ENCODE data around the gene GPC6.

GPC6 gene

DNA sequence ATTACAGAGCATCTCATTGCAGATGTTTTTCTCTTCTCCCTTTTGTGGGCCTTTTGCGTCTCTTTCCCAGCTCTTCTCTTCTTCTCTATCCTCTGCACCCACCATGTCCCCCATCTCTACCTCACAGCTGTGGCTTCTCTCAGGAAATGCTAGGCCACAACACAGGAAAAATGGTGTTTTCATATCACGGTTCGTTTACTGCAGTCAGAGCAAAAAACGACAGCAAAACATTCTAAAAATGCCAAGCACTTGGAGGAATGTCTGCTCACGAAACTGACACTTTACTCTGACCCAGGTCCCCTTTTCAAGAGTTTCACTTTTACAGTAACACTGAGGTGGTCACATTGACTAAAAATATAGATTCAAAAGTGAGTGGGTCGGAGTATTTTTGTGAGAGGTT is 1100.7 kb downstream of the GPC6 start:
- DNase-seq (ENCODE audit: low read depth): no peak
- H3K9ac ChIP-seq (ENCODE audit: low read length): no peak overlapping the region
- no peaks in the 10 kb centered on the region for H3K36me3 ChIP-seq (ENCODE audit: control insufficient read depth, insufficient read depth, low read length, severe bottlenecking)
- peaks cover 32% of the 10 kb centered on the region for H3K4me1 ChIP-seq (ENCODE audit: control insufficient read depth, insufficient read depth, low read length)
- H3K4me3 ChIP-seq (ENCODE audit: low read length): no peak overlapping the region
- H3K27me3 ChIP-seq (replicated peaks; ENCODE audit: control insufficient read depth, insufficient read depth, low read length): no peaks in the 10 kb centered on the region
- H3K9me3 ChIP-seq (ENCODE audit: control insufficient read depth, low read length): no peaks in the 10 kb centered on the region

DNA sequence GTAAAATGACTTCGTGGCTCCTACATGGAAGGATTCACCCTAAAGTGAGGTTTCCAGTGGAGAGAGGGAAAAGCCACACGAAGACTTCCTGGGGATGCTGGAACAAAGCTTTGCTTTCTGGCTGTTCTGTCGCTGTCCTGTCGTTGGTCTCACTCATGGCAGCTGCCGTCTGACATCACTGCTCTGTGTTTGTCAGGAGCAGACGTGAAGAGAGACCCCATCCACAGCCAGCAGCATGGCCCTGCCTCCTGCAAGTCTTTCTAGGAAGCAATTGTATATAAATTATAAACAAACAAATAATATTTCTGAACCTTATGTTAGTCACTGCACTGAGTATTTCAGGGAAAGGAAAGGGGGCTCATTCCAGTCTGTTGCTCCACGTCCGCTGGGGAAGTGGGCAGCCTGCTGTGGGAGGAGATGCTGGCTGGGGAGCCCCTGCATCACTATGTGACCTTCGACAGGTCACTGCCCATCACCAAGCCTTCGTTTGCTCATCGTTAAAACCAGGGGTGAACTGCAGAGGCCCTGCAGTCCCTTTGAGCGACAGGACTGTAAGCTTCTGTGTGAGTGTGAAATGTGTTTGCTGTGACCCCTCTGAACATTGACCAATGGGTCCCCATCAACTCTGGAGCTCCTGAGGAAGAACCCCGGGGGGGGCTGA is 1101.9 kb downstream of the GPC6 start:
- Histone ChIP-seq H3K4me3 (ENCODE audit: low read length) (peak overlapping the region; percentile 30), H3K36me3 (ENCODE audit: control insufficient read depth, insufficient read depth, low read length, severe bottlenecking) (no peaks in the 10 kb centered on the region), H3K4me1 (ENCODE audit: control insufficient read depth, insufficient read depth, low read length) (peaks cover 36% of the 10 kb centered on the region), H3K27me3 (replicated peaks; ENCODE audit: control insufficient read depth, insufficient read depth, low read length) (no peaks in the 10 kb centered on the region), H3K9ac (ENCODE audit: low read length) (peak overlapping the region; percentile 57), H3K9me3 (ENCODE audit: control insufficient read depth, low read length) (no peaks in the 10 kb centered on the region)
- DNase-seq (ENCODE audit: low read depth): no peak

DNA sequence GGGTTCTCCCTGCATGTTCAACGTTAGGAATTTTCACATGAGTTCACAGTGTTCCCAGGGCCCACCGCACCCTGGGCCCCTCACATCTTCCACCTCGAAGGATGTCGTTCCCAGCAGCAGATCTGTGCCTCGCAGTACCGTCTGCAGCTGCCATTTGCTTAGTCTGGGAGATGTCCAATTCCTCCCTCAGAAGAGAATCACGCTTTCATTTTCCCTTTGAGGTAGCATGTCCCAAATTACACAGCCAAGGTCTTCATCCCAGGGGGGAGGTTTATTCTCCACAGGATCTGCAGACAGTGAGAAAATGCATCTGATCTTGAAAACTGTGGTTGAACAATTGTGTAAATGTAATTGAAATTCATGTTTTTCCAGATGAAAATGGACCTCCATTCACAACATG is 1102.7 kb downstream of the GPC6 start:
- Histone ChIP-seq H3K9ac (ENCODE audit: low read length) (peak overlapping the region; percentile 57), H3K4me3 (ENCODE audit: low read length) (peak overlapping the region; percentile 30)
- peak; percentile 45 for DNase-seq (ENCODE audit: low read depth)

GRCh38 chr13:94329754-94330551 is 1103.3 kb downstream of the GPC6 start:
- DNase-seq (ENCODE audit: low read depth): peak; percentile 93

More for the DNA sequence above, 1102.7 kb downstream of the GPC6 start:
- Histone ChIP-seq H3K27me3 (replicated peaks; ENCODE audit: control insufficient read depth, insufficient read depth, low read length) (no peaks in the 10 kb centered on the region), H3K4me1 (ENCODE audit: control insufficient read depth, insufficient read depth, low read length) (peaks cover 39% of the 10 kb centered on the region), H3K36me3 (ENCODE audit: control insufficient read depth, insufficient read depth, low read length, severe bottlenecking) (no peaks in the 10 kb centered on the region), H3K9me3 (ENCODE audit: control insufficient read depth, low read length) (no peaks in the 10 kb centered on the region)

DNA sequence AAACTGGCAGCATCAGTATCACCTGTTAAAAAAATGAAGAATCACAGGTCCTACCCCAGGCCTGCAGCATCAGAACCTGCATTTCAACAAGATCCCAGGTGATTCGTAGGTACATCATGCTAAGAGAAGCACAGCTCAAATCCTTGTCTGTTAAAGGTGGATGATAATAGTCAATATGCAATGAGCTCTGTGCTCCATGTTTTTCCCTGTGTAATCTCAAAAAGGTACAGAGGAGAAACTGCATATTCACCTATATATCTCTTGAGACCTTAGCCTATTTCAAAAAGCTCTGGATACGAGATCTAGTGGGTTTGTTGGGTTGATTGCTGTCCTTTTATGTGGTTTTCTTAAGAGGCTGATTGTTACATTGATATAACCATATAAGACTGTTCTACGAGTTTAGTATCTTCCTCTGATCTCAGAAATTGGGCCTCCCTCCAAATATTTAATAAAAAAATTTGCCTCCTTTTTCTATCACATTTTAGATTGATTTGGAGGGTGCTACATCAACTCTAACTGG is 1104.0 kb downstream of the GPC6 start:
- Histone ChIP-seq H3K4me3 (ENCODE audit: low read length) (peak overlapping the region; percentile 28), H3K36me3 (ENCODE audit: control insufficient read depth, insufficient read depth, low read length, severe bottlenecking) (no peaks in the 10 kb centered on the region), H3K4me1 (ENCODE audit: control insufficient read depth, insufficient read depth, low read length) (peaks cover 33% of the 10 kb centered on the region), H3K27me3 (replicated peaks; ENCODE audit: control insufficient read depth, insufficient read depth, low read length) (no peaks in the 10 kb centered on the region), H3K9me3 (ENCODE audit: control insufficient read depth, low read length) (no peaks in the 10 kb centered on the region), H3K9ac (ENCODE audit: low read length) (no peak overlapping the region)
- DNase-seq (ENCODE audit: low read depth): no peak

More at GRCh38 chr13:94329754-94330551, 1103.3 kb downstream of the GPC6 start:
- Histone ChIP-seq H3K9me3 (ENCODE audit: control insufficient read depth, low read length) (no peaks in the 10 kb centered on the region), H3K9ac (ENCODE audit: low read length) (peak overlapping the region; percentile 57), H3K36me3 (ENCODE audit: control insufficient read depth, insufficient read depth, low read length, severe bottlenecking) (no peaks in the 10 kb centered on the region), H3K4me3 (ENCODE audit: low read length) (peak overlapping the region; percentile 30), H3K4me1 (ENCODE audit: control insufficient read depth, insufficient read depth, low read length) (peaks cover 36% of the 10 kb centered on the region), H3K27me3 (replicated peaks; ENCODE audit: control insufficient read depth, insufficient read depth, low read length) (no peaks in the 10 kb centered on the region)

GRCh38 chr13:94331281-94331680 is 1104.7 kb downstream of the GPC6 start:
- peaks cover 38% of the 10 kb centered on the region for H3K4me1 ChIP-seq (ENCODE audit: control insufficient read depth, insufficient read depth, low read length)
- H3K9me3 ChIP-seq (ENCODE audit: control insufficient read depth, low read length): no peaks in the 10 kb centered on the region
- H3K27me3 ChIP-seq (replicated peaks; ENCODE audit: control insufficient read depth, insufficient read depth, low read length): no peaks in the 10 kb centered on the region
- no peak for DNase-seq (ENCODE audit: low read depth)
- H3K36me3 ChIP-seq (ENCODE audit: control insufficient read depth, insufficient read depth, low read length, severe bottlenecking): no peaks in the 10 kb centered on the region
- no peak overlapping the region for H3K9ac ChIP-seq (ENCODE audit: low read length)
- H3K4me3 ChIP-seq (ENCODE audit: low read length): no peak overlapping the region

DNA sequence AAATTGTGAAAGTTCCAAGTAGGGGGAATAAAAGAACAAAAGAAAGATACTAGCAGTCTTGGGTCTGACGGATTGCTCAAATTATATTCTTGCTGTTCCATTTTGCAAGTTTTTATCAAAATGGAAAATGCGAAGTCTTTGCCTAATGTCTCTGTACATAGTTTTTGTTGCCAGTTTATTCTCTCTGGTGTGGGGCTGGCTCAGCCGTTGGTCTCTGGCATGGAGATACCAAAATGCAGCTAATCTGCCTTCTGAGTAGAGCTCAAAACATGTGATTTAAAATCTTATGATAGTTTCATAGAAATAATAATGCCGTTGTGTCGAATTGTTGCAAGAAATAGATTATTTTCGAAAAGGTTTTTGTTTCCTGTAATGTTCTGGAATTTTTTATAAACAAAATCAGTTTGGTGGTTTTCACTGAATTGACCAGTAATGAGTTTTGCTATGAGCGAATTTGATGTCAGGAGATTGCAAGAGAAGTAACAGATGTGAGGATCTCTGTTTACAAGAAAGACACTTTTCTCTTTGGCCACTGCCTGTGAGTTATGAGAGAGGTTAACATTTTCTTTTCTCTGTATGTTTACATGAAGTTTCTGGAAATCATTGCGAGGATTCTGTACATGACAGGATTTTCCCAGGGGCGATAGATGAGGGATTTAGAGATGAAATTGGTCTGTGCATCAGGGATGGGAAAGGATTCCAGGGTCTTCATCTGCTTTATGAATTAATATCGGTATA is 1105.9 kb downstream of the GPC6 start:
- Histone ChIP-seq H3K9ac (ENCODE audit: low read length) (no peak overlapping the region), H3K4me3 (ENCODE audit: low read length) (no peak overlapping the region), H3K4me1 (ENCODE audit: control insufficient read depth, insufficient read depth, low read length) (peaks cover 42% of the 10 kb centered on the region), H3K9me3 (ENCODE audit: control insufficient read depth, low read length) (no peaks in the 10 kb centered on the region), H3K27me3 (replicated peaks; ENCODE audit: control insufficient read depth, insufficient read depth, low read length) (no peaks in the 10 kb centered on the region), H3K36me3 (ENCODE audit: control insufficient read depth, insufficient read depth, low read length, severe bottlenecking) (no peaks in the 10 kb centered on the region)
- DNase-seq (ENCODE audit: low read depth): peak; percentile 52

- H3K27me3 ChIP-seq (replicated peaks; ENCODE audit: control insufficient read depth, insufficient read depth, low read length): no peaks in the 10 kb centered on the region
- no peaks in the 10 kb centered on the region for H3K36me3 ChIP-seq (ENCODE audit: control insufficient read depth, insufficient read depth, low read length, severe bottlenecking)
- no peaks in the 10 kb centered on the region for H3K9me3 ChIP-seq (ENCODE audit: control insufficient read depth, low read length)
- no peak overlapping the region for H3K9ac ChIP-seq (ENCODE audit: low read length)
- H3K4me3 ChIP-seq (ENCODE audit: low read length): no peak overlapping the region
- peaks cover 42% of the 10 kb centered on the region for H3K4me1 ChIP-seq (ENCODE audit: control insufficient read depth, insufficient read depth, low read length)
- peak; percentile 47 for DNase-seq (ENCODE audit: low read depth)
Measured at GRCh38 chr13:94333131-94333820, 1106.7 kb downstream of the GPC6 start.

GRCh38 chr13:94335761-94336526 is 1109.3 kb downstream of the GPC6 start:
- H3K4me3 ChIP-seq (ENCODE audit: low read length): no peak overlapping the region
- no peaks in the 10 kb centered on the region for H3K27me3 ChIP-seq (replicated peaks; ENCODE audit: control insufficient read depth, insufficient read depth, low read length)
- H3K9me3 ChIP-seq (ENCODE audit: control insufficient read depth, low read length): no peaks in the 10 kb centered on the region
- H3K4me1 ChIP-seq (ENCODE audit: control insufficient read depth, insufficient read depth, low read length): peaks cover 20% of the 10 kb centered on the region
- H3K9ac ChIP-seq (ENCODE audit: low read length): no peak overlapping the region
- DNase-seq (ENCODE audit: low read depth): peak; percentile 51
- no peaks in the 10 kb centered on the region for H3K36me3 ChIP-seq (ENCODE audit: control insufficient read depth, insufficient read depth, low read length, severe bottlenecking)

DNA sequence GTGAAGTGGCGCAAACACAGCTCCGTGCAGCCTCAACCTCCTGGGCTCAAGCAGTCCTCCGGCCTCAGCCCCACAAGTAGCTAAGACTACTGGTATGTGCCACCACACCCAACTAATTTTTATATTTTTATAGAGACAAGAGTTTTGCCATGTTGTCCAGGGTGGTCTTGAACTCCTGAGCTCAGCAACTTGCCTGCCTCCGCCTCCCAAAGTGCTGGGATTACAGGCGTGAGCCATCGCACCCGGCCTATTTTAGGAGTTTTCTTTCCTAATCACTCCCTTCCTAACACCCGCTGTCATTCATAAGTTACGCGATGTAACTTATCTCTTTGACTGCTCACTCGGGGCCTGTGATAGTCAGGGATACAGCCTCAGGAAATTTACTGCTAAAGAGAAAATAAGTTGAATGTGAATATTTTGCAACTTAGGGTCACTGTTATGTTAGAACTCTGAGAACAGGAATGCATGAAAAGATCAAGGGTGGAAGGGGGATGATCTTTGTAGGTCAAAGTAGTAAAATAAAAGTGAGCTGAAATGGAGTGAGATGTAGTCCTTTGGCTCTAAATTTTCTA is 1112.6 kb downstream of the GPC6 start:
- H3K4me1 ChIP-seq (ENCODE audit: control insufficient read depth, insufficient read depth, low read length): peaks cover 15% of the 10 kb centered on the region
- H3K36me3 ChIP-seq (ENCODE audit: control insufficient read depth, insufficient read depth, low read length, severe bottlenecking): no peaks in the 10 kb centered on the region
- H3K4me3 ChIP-seq (ENCODE audit: low read length): no peak overlapping the region
- H3K9ac ChIP-seq (ENCODE audit: low read length): no peak overlapping the region
- DNase-seq (ENCODE audit: low read depth): no peak
- no peaks in the 10 kb centered on the region for H3K27me3 ChIP-seq (replicated peaks; ENCODE audit: control insufficient read depth, insufficient read depth, low read length)
- H3K9me3 ChIP-seq (ENCODE audit: control insufficient read depth, low read length): no peaks in the 10 kb centered on the region

Measured in adipocyte (in vitro differentiated cells).